ENCODE measurements around the gene CBARP.

The CBARP gene

DNA sequence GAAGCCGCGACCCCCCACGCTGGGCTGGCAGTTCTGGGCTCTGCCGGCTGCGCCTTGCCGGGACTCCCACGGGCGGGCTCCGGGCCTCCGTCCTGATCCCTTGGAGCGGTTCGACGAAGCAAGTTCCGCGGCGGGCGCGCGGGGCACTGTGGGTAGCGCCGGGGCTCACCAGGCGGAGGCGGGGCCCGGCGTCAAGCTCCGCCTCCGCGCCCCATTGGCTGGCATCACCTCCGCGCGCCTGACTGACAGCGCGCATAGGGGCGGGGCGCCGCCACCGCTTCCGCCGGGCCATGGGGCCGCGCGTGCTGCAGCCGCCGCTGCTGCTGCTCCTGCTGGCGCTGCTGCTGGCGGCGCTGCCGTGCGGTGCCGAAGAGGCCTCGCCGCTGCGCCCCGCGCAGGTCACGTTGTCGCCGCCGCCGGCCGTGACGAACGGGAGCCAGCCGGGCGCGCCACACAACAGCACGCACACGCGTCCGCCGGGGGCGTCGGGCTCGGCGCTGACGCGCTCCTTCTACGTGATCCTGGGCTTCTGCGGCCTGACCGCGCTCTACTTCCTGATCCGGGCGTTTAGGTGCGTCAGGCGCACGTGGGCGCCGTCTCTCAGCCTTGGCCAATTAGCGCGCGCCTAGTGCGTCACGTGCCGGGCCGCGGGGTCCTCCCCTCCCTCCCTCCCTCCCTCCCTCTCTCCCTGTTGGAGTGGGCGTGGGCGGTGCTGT lies 37.6 kb upstream of the CBARP start, which contains the start of gene FAM174C:
TSS of gene FAM174C (plus strand) at position 271 of the 716 bp plus-strand sequence. CDS start at position 291, 20 bp downstream.
- DNase-seq: peak; percentile 93

DNA sequence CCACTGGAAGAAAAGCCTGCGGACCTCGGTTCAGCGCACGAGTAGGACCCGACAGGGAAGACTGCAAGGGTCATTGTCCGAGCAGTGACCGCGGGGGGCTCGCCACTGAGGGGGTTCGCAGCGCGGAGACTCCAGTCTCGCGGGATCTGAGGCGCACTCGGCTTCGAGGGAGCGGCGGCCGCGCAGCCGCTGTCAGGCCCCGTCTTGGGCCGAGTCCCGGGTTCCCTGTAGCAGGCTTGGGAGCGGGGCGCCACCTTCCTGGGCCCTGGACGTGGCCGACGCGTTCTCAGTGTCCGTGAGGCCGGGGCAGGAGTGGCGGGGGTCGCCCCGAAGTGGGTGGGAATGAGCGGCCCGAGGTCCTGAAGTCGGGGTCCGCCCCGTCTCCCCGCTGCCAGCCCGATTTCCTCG lies 37.1 kb upstream of the CBARP start:
- no peak for DNase-seq

DNA sequence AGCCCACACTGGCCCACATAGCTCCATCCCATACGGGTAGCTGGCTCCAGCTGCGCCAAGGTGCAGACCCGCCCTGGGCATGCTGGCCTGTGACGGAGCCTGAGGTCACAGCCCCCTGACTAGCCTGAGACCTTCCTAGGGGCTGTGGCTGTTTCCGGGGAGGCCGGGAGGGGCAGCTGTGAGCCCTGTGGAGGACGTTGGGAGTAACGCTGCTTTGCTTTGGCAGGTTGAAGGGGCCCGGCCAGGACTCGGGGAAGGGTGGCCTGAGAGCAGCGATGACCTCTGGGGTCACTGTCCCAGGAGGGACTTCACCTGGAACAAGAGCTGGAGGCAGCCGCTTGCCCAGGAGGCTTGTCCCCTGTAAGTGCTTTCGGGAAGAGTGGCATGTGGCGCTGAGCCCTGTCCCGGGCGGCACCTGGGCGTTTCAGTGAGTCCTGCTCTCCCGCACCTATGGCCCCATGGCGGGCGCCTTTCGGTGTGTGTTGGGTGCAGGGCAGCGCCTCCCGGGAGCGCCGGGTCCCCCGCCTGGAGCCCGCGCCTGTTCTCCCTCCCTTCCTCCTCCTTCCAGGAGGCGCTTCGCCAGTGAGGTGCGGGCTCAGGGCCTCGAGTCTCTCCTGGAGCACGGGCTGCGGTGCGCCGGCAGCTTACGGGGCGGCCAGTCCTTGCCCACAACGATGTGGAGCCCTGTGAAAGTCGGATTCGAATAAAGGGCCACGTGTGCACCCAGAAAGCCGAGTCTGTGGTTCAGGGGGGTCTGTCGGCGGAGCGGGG lies 36.5 kb upstream of the CBARP start:
- DNase-seq: no peak

DNA sequence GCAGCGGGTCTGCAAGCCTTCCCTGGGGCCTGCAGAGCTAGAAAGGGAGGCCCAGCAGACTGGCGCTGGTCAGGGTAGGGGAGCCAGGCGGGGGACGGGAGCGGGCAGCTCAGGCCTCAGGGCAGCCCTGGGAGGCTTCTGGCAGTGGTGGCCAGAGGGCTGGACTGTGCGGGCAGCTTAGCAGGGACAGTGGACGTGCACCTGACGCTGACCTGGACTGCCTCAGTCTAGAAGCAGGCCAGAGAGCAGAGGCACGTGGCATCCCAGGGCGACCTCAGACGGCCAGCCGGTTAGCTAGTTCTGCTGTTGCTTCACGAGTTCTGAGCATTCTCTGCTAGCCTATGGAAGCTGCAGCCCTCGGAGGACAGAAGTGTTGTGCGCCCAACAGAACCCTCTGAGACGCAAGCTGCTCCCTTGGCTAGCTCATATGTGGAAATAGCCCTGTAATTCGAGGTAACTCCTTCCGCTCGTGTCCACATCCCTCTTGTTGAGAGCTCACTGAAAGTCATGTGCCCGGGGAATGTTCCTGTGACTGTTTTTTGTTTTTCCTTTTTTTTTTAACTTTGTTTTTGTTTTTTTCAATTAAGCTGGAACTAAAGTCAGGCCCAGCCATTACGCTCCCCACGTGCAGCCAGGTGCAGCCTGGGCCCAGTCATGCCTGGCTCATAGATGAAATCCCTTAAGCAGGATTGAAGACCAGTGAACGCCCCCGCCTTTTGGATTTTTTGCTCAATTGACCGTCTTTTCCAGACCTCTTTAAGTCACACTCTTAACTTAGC lies 35.6 kb upstream of the CBARP start:
- no peak for DNase-seq

DNA sequence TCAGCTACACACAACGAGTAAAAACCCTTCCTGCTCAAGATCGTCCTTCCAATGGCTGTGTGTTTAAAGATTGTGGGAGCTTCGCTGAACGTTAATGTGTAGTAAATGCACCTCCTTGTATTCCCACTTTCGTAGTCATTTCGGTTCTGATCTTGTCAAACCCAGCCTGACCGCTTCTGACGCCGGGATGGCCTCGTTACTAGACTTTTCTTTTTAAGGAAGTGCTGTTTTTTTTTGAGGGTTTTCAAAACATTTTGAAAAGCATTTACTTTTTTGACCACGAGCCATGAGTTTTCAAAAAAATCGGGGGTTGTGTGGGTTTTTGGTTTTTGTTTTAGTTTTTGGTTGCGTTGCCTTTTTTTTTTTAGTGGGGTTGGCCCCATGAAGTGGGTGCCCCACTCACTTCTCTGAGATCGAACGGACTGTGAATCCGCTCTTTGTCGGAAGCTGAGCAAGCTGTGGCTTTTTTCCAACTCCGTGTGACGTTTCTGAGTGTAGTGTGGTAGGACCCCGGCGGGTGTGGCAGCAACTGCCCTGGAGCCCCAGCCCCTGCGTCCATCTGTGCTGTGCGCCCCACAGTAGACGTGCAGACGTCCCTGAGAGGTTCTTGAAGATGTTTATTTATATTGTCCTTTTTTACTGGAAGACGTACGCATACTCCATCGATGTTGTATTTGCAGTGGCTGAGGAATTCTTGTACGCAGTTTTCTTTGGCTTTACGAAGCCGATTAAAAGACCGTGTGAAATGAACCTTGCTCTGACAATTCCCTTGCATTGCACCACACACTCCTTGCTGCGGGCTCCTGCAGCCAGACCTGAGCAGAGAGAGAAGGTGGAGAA lies 34.8 kb upstream of the CBARP start:
- DNase-seq: no peak

DNA sequence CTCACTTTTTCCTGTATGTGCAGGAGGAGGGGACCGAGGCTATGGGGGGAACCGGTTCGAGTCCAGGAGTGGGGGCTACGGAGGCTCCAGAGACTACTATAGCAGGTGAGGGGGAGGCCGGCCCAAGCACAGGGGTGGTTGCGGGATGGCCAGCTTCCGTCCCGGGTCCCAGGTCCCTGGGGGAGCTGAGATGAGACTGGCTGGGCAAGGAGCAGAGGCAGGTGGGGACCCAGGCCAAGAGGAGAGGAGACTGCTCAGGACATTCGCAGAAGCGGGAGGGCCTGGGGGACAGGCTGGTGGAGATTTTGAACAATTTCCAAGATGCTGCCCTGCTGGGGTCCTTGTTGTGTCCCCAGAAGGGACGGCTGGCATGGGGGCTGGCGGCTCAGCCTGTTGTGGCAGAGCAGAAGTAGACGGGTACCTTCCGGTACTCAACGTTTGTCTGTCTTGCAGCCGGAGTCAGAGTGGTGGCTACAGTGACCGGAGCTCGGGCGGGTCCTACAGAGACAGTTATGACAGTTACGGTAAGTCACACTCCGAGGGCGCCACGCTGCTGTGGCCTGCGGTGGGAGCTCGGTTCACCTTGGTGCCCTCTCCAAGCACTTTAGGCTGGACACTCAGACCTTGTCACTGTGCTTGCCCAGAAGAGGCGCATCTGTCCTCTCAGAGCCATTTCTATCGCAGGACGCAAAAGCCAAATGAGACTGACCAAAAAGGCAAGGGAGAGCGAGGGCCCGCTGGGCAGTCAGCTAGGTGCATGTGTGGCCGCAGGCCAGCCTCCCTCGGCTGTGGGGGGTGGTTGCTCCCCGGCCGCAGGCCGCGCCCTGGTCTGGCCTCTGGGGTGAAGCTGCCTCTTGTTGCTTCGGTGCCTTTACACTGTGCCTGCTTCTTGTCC lies 34.0 kb upstream of the CBARP start:
- no peak for DNase-seq

DNA sequence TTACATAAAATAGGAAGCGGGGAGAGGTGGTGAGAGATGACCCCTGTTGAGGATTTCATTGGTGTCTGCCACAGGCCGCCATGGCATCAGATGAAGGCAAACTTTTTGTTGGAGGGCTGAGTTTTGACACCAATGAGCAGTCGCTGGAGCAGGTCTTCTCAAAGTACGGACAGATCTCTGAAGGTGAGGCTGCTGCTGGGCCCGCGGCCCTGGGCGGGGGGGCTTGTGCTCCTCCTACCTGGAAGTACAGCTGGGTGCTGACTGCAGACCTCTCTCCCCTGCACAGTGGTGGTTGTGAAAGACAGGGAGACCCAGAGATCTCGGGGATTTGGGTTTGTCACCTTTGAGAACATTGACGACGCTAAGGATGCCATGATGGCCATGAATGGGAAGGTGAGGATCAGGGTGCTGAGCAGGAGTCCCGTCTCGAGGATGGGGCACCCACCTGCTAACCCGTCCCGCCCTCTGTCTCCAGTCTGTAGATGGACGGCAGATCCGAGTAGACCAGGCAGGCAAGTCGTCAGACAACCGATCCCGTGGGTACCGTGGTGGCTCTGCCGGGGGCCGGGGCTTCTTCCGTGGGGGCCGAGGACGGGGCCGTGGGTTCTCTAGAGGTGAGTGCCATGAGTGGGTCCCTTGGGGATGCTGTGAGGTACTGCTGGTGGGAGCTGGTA lies 33.2 kb upstream of the CBARP start:
- DNase-seq: no peak

DNA sequence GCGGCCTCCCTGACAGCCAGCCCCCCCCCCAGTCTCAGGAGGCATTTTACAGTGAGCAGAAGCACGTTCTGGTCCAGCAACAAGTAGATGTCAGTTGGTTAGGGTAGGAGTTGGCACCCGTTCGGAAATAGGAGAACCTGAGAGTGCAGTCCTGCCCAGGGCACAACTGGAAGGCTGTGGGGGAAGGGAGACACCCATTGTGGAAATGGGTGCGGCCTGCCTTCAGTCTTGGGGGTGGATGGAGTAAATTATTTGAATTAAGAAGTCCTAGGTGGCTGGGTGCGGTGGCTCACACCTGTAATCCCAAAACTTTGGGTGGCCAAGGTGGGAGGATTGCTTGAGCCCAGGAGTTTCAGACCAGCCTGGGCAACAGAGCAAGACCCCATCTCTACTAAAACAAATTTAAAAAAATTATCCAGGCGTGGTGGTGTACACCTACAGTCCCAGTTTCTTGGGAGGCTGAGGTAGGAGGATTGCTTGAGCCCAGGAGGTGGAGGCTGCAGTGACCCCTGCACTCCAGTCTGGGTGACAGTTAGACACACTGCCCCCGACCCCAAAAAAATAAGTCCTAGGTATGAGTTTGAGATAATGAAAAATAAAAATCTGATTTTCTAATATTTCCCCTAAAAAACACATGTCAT lies 32.5 kb upstream of the CBARP start:
- no peak for DNase-seq

DNA sequence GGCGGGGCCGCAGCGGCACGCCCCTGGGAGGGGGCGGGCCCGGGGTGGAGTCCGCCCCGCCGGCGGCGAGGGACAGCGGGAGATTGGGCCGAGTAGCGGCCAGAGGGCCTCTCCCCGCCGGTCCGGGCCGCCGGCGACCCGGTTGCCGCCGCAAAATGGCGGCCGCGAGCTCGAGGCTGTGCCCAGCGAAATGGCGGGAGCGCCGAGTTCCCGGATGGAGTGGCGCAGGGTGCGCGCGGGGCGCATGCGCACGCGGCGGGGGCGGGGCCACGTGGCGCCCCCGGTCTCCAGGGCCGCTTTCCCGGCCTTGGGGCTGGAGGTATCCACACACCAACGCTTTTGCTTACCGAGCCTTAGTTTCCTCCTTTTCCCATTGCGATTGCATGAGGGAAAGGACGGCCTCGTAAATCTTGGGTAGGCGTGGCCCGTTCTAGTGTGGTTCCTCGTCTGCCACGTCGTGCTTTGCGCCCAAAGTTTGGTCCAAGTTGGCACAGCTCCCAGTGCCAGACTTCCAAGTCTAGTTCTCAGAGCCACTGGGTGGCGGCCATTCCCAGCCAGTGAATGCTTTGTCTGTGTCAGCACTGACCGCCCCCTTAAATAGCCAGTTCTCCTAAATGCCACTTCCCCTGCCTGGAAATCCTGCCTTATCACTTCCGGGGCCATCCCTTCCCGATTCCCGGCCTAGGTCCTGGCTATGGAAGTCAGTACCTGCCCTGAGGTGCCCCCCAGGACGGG lies 31.8 kb upstream of the CBARP start:
- peak; percentile 79 for DNase-seq

DNA sequence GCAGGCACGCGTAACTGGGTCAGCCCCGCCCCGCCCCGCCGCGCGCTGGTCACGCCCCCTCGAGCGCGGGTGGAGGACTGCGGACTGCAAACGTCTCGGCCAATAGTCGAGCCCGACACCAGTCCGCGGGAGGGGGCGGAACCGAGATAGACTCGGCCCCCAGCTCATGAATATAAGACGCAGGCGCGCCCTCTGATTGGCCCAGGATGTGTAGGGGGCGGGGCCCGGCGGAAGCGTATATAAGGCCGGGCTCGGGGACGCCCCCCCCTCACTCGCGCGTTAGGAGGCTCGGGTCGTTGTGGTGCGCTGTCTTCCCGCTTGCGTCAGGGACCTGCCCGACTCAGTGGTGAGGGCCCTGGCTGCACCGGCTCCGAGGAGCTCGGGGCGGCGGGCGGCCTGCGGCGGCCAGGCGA lies 31.3 kb upstream of the CBARP start, which contains the start of gene CIRBP:
TSS of gene CIRBP (plus strand) at position 268 of the 413 bp plus-strand sequence. CDS start 1,602 bp downstream, outside the sequence.
- peak; percentile 99 for DNase-seq

DNA sequence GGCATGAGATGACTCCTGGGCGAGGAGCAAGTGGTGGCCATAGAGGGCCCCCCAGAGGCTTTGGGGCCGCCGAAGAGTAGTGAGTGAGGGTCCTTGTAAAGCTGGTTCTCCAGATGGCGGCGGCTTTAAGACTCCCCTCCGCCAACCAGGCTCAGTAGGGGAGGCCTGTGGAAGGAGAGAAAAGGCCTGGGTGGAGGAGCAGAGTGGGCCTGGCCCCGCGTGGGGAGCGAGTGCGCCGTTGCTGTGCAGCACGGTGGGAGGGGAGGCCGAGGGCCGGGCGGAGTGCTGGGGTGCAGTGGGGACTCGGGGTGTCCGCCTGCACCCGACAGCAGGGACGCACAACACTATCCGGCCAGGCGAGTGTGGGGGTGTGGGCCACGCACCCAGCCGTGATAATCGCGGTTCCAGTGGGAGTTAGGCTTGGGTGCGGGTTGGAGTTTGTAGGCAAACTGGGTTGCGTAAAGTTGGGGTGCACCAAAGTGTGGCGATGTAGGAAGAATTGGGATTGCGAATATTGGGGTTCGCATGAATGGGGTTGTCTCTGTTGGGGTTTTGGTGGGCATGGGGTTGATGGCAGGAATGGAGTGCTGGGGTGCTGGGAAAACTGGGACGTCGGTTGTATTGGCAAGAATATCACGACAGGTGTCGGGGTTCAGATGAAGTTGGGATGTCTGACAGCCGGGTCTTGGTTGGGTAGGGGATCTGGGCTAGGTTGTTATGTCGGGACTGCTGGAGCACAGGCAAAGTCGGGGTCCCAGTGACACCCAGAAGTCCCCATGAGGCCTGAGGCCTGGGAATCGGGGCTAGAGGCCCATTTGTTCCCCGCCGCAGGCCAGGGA lies 30.6 kb upstream of the CBARP start:
- DNase-seq: no peak

DNA sequence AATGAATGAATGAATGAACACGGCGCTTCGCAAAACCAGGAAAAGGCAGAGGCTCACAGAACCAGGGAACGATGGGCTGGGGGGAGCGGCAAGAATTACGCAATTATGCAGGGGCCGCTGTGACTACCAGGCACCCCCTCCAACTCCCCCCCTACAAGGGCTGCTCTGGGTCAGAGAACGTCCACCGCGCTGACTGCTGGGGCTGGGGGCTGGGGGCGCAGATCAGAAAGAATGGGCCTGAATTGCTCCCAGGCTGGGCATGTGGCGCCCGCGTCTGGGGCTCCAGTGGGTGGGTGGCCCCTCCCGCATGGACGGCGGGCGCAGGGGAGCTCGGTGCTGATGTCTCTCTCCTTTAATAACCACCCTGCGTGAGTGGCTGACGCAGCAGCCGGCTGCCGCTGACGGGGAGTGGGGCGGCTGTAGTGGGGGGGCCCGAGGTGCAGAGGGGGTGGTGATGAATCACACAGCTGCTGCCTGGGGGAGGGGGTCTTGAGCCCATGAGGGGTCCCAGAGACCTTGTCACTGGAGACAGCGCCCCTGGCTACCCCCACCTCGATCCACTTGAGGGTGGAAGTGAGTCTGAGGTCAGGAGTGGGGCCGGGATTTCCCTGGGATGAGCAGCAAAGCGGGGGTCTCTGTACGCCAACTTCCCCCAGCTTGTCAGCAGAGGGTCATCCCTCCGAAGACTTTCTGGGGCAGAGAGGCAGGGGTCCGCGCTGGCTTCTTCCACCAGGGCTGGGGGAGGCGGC lies 29.8 kb upstream of the CBARP start:
- DNase-seq: no peak

DNA sequence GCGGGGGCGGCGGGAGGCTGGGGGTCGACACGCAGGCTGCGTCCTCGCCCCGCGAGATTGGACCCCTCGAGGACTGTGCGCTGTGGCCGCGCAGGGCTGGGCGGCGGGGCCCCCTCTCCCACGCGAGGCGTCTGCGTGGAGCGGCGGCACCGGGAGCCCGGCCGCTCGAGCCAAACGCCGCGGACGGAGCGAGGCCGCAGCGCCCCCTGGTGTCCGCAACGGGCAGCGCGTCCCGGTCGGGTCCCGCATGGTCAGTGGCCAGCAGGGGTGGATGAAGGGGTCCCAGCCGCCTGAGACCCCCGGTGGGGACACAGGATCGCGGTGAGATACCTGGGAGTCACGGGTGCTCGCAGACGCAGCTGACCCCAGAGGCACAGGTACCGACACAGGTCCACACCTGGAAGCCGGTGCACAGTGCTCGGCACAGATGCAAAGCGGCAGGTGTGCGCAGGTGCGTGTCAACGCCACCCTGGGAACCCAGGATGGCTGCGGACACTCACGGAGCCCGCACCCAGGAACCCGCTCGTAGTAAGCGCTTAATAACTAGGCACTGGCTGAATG lies 29.2 kb upstream of the CBARP start:
- peak; percentile 68 for DNase-seq

DNA sequence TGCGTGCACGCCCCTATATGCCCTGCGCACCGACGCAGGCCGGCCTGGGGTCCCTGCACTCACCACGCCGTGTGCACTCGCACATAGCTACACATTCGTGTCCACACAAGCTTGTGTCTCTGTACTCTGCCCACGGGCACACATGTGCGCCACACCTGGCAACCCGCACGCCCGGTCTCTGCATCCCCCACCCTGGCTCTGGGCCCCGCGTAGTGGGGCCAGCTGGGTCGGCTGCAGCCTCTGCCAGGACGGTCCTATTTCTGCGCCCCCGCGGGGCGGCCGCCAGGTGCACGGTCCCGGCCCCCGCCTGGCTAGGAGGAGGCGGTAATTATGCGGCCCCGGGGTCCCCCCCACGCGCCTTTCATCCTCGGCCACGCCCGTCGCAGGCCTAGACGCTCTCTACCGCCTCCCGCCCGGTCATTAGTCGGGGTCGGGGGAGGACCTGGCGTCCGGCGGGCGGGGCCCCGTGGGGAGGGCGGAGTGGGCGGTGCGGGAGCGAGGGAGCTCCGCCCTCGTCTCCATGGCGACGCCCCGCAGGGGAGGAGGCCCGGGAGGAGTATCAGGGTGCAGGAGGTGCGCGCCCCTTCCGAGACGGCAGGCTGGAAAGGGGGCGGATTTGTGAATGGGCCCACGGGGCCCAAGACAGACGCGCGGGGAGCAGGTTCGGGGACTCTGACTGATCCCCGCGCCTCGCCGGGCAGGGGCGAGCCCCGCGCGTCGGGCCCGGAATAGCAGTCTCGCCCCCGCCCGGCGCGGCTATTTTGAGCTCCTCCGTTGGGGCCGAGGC lies 28.5 kb upstream of the CBARP start:
- peak; percentile 84 for DNase-seq

DNA sequence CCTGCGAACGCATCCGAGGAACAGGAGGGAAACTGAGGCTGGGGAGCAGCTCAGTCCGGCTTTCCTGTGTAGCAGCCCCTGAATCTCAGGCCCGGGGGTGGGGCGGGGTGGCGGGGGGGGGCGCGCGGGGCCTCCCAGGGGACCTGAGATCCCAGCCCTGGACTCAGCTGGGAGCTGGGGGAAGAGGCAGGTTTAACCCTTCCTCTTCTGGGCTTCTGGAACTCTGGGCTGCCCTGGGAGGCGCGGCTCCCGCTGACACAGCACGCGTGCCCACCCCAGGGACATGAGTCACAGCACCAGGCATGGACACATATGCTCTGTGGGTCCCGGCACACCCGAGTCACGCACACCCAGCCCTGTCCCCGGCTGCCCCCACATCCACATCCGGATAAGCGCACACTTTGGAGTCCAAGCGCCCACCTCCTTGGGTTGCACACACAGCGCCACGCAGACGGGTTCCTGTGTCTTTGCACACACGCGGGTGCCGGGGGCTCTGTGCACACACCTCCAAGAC lies 27.9 kb upstream of the CBARP start:
- DNase-seq: peak; percentile 46

Measured in activated effector memory CD4-positive, alpha-beta T cell treated with Interleukin-2 at 50 U/mL for 16 hours (primary cell).